IMR-90 (cell line): ENCODE data around the gene HNRNPAB. TPM values are rescaled to one million over a fixed set of nuclear protein-coding genes. Genes with fewer than 3 reads are reported as not detected.

Source experiments
- ATAC-seq: fragments of 200-7000 bp; cut with Tn5 transposase; 2 replicates; pipeline ENCODE4 v1.9.1; 2020; ENCODE audit warnings: low read depth, mild to moderate bottlenecking, moderate library complexity
- BruUV-seq: library from RNA; stranded (reverse); fragments of 400-500 nt; replicated peaks from 2 replicates; lab custom pipeline; 2021; lab: Mats Ljungman, UMichigan
- CTCF ChIA-PET: fragments of 300-600 bp; formaldehyde crosslinking; extraction: SDS; loops from one replicate; lab custom pipeline; 2021; ENCODE audit warnings: antibody characterized with exemption; lab: Yijun Ruan, JAX
- POLR2A ChIA-PET: fragments of 300-600 bp; sonication (Branson Sonifier 250); formaldehyde crosslinking; loops from one replicate; lab custom pipeline; 2022; ENCODE audit warnings: antibody characterized with exemption; ENCODE audit not compliant: unreplicated experiment; lab: Charles Lee
- DNase-seq: peaks from one replicate; pipeline ENCODE4 v3.0.0; 2013
- H2AFZ ChIP-seq: replicated peaks from 2 replicates; pipeline ENCODE3; 2013; ENCODE audit warnings: low read length, mild to moderate bottlenecking; ENCODE audit not compliant: poor library complexity
- H2AK5ac ChIP-seq: 2 replicates; pipeline ENCODE4 v1.6.1; 2013; ENCODE audit warnings: low read depth, low read length, inconsistent platforms
- H2AK9ac ChIP-seq: replicated peaks from 2 replicates; pipeline ENCODE3; 2013; ENCODE audit warnings: mild to moderate bottlenecking, low read depth, low read length, moderate library complexity; ENCODE audit not compliant: poor library complexity
- H2BK120ac ChIP-seq: 2 replicates; pipeline ENCODE4 v1.6.1; 2013; ENCODE audit warnings: low read depth, low read length, inconsistent platforms
- H2BK15ac ChIP-seq: 3 replicates; pipeline ENCODE4 v1.6.1; 2013; ENCODE audit warnings: low read depth, low read length, inconsistent platforms
- H2BK20ac ChIP-seq: 2 replicates; pipeline ENCODE4 v1.6.1; 2013; ENCODE audit warnings: low read depth, mild to moderate bottlenecking, inconsistent platforms, low read length, moderate library complexity
- H2BK5ac ChIP-seq: 2 replicates; pipeline ENCODE4 v1.6.1; 2013; ENCODE audit warnings: mild to moderate bottlenecking, low read depth, low read length, inconsistent platforms; ENCODE audit not compliant: poor library complexity, severe bottlenecking
- H3K14ac ChIP-seq: replicated peaks from 2 replicates; pipeline ENCODE4 v1.6.1; 2013; ENCODE audit warnings: low read depth, low read length, inconsistent platforms
- H3K18ac ChIP-seq: 2 replicates; pipeline ENCODE4 v1.6.1; 2013; ENCODE audit warnings: low read depth, low read length, control low read depth
- H3K23ac ChIP-seq: 2 replicates; pipeline ENCODE4 v1.6.1; 2013; ENCODE audit warnings: low read depth, low read length, inconsistent platforms
- H3K27ac ChIP-seq: 2 replicates; pipeline ENCODE4 v1.5.1; 2013; ENCODE audit warnings: mild to moderate bottlenecking, control low read depth, low read length; ENCODE audit not compliant: insufficient read depth
- H3K27me3 ChIP-seq: 2 replicates; pipeline ENCODE4 v1.6.1; 2013; ENCODE audit warnings: low read length; ENCODE audit not compliant: control insufficient read depth, insufficient read depth
- H3K36me3 ChIP-seq: 2 replicates; pipeline ENCODE4 v1.6.1; 2013; ENCODE audit warnings: low read length, mixed read lengths; ENCODE audit not compliant: control insufficient read depth, insufficient read depth
- H3K4ac ChIP-seq: 2 replicates; pipeline ENCODE4 v1.6.1; 2013; ENCODE audit warnings: low read depth, low read length, inconsistent platforms
- H3K4me1 ChIP-seq: 2 replicates; pipeline ENCODE4 v1.6.1; 2013; ENCODE audit warnings: low read length, mixed read lengths; ENCODE audit not compliant: control insufficient read depth, insufficient read depth
- H3K4me2 ChIP-seq: 2 replicates; pipeline ENCODE4 v1.6.1; 2013; ENCODE audit warnings: low read depth, mild to moderate bottlenecking, control low read depth, low read length, moderate library complexity
- H3K4me3 ChIP-seq: 2 replicates; pipeline ENCODE4 v1.5.1; 2013; ENCODE audit warnings: low read depth, mild to moderate bottlenecking, control low read depth, low read length, moderate library complexity; ENCODE audit not compliant: insufficient read depth
- H3K56ac ChIP-seq: 2 replicates; pipeline ENCODE4 v1.6.1; 2013; ENCODE audit warnings: low read length, inconsistent platforms; ENCODE audit not compliant: insufficient read depth; ENCODE audit errors: extremely low read depth
- H3K79me1 ChIP-seq, 2 experiments: 2 replicates each; pipeline ENCODE4 v1.6.1; 2013; ENCODE audit warnings: low read length in 2 of 2, inconsistent platforms in 1 of 2, low read depth in 1 of 2
- H3K9ac ChIP-seq: 2 replicates; pipeline ENCODE4 v1.6.1; 2013; ENCODE audit warnings: low read depth, low read length, control low read depth
- H3K9me1 ChIP-seq: 2 replicates; pipeline ENCODE4 v1.6.1; 2013; ENCODE audit warnings: low read length, inconsistent platforms; ENCODE audit not compliant: insufficient read depth
- H3K9me3 ChIP-seq: 2 replicates; pipeline ENCODE4 v1.6.1; 2013; ENCODE audit warnings: low read length; ENCODE audit not compliant: control insufficient read depth, insufficient read depth
- H4K20me1 ChIP-seq: 2 replicates; pipeline ENCODE4 v1.6.1; 2013; ENCODE audit warnings: low read length, inconsistent platforms; ENCODE audit not compliant: insufficient read depth
- H4K5ac ChIP-seq: 2 replicates; pipeline ENCODE4 v1.6.1; 2013; ENCODE audit warnings: mild to moderate bottlenecking, low read depth, low read length, control low read depth
- H4K8ac ChIP-seq, 2 experiments: 2 replicates each; pipeline ENCODE4 v1.6.1; 2013; ENCODE audit warnings: low read depth in 2 of 2, low read length in 2 of 2, control low read depth in 1 of 2, inconsistent platforms in 1 of 2
- H4K91ac ChIP-seq: 2 replicates; pipeline ENCODE4 v1.6.1; 2013; ENCODE audit warnings: low read depth, low read length, inconsistent platforms; ENCODE audit not compliant: insufficient read depth
- BHLHE40 ChIP-seq: fragments of 150-350 bp; IDR thresholded peaks from 2 replicates; pipeline ENCODE4 v1.6.1; 2016; ENCODE audit warnings: mild to moderate bottlenecking, low read depth, low read length
- CEBPB ChIP-seq: IDR thresholded peaks from 2 replicates; pipeline ENCODE4 v1.6.1; 2012; ENCODE audit warnings: low read depth, low read length, improper control_type of control experiment
- CHD1 ChIP-seq: IDR thresholded peaks from 2 replicates; pipeline ENCODE4 v1.6.1; 2012; ENCODE audit warnings: low read depth, low read length, improper control_type of control experiment
- FOS ChIP-seq: fragments of 150-350 bp; IDR thresholded peaks from 2 replicates; pipeline ENCODE4 v1.6.1; 2016; ENCODE audit warnings: low read depth, low read length
- MAFK ChIP-seq: IDR thresholded peaks from 2 replicates; pipeline ENCODE4 v1.6.1; 2012; ENCODE audit warnings: low read depth, low read length, improper control_type of control experiment
- MAZ ChIP-seq: IDR thresholded peaks from 2 replicates; pipeline ENCODE4 v1.6.1; 2012; ENCODE audit warnings: low read depth, mild to moderate bottlenecking, low read length, improper control_type of control experiment, moderate library complexity, borderline replicate concordance
- MXI1 ChIP-seq: IDR thresholded peaks from 2 replicates; pipeline ENCODE4 v1.6.1; 2012; ENCODE audit warnings: low read depth, mild to moderate bottlenecking, low read length, moderate library complexity, borderline replicate concordance
- NFE2L2 ChIP-seq: fragments of 150-350 bp; IDR thresholded peaks from 2 replicates; pipeline ENCODE4 v1.6.1; 2016; ENCODE audit warnings: low read depth, mild to moderate bottlenecking, low read length
- POLR2A ChIP-seq: IDR thresholded peaks from 2 replicates; pipeline ENCODE4 v1.6.1; 2012; ENCODE audit warnings: mild to moderate bottlenecking, low read depth, low read length
- RAD21 ChIP-seq: IDR thresholded peaks from 2 replicates; pipeline ENCODE4 v1.6.1; 2012; ENCODE audit warnings: low read length, improper control_type of control experiment
- RCOR1 ChIP-seq: IDR thresholded peaks from 2 replicates; pipeline ENCODE4 v1.6.1; 2012; ENCODE audit warnings: mild to moderate bottlenecking, low read length, improper control_type of control experiment; ENCODE audit not compliant: insufficient replicate concordance
- RFX5 ChIP-seq: IDR thresholded peaks from 2 replicates; pipeline ENCODE4 v1.8.0; 2012; ENCODE audit warnings: low read depth, mild to moderate bottlenecking, low read length, moderate library complexity
- SMC3 ChIP-seq: fragments of 150-350 bp; IDR thresholded peaks from 2 replicates; pipeline ENCODE4 v1.6.1; 2016; ENCODE audit warnings: low read depth, mild to moderate bottlenecking, antibody characterized with exemption, low read length, moderate library complexity
- WGBS, 2 experiments: methylation state at CpG; one replicate each; pipeline versions ENCODE4 v1.1.5 to v1.1.7; 2013; ENCODE audit warnings: missing lambda C conversion rate in 2 of 2; ENCODE audit not compliant: insufficient read length in 1 of 2; ENCODE audit errors: extremely low coverage in 2 of 2; 5-methylcytosine and 5-hydroxymethylcytosine counted together
- dilution Hi-C: fragments of 300-500 bp; cut with HindIII; formaldehyde crosslinking; loops from one replicate; pipeline ENCODE4 v1.14.3; 2018; ENCODE audit warnings: low sequenced_read_pairs; ENCODE audit not compliant: unreplicated experiment
- in situ Hi-C: fragments of 300-500 bp; cut with MboI; formaldehyde crosslinking; loops from 3 replicates; pipeline ENCODE4 v1.14.3; 2019; ENCODE audit warnings: low sequenced_read_pairs, inconsistent platforms, mixed read lengths
- intact Hi-C: fragments of 100-400 bp; cut with micrococcal nuclease; formaldehyde crosslinking; loops from 2 replicates; pipeline ENCODE4 v1.10.0; 2022
- polyA plus RNA-seq, 3 experiments: library from polyadenylated mRNA; depleted of rRNA; stranded (reverse); fragments of >200 nt; gene quantifications; 2 replicates each; pipeline ENCODE4 v1.2.3, GENCODE V29; 2012; ENCODE audit warnings: low replicate concordance in 1 of 3
- total RNA-seq: library from RNA; depleted of rRNA; stranded (reverse); fragments of >200 nt; gene quantifications from 2 replicates; pipeline ENCODE4 v1.2.3, GENCODE V29; 2012
- TF ChIP-seq, protein P1 (sequence below): fragments of 150-350 bp; IDR thresholded peaks from 2 replicates; pipeline ENCODE4 v1.6.1; 2016; ENCODE audit warnings: low read depth, mild to moderate bottlenecking, low read length, moderate library complexity, borderline replicate concordance
- TF ChIP-seq, protein P2 (sequence below): fragments of 150-350 bp; IDR thresholded peaks from 2 replicates; pipeline ENCODE4 v1.6.1; 2017; ENCODE audit warnings: mild to moderate bottlenecking, antibody characterized with exemption, low read length, low read depth
- TF ChIP-seq, protein P3 (sequence below): conservative IDR thresholded peaks from 2 replicates; pipeline ENCODE4 v1.5.1; 2012; ENCODE audit warnings: mild to moderate bottlenecking, low read depth, low read length, improper control_type of control experiment

HNRNPAB gene
- total and polyA plus RNA-seq, 2 of the 4 experiments (the other 2 are of a cell fraction): 32.1 to 128 TPM

DNA sequence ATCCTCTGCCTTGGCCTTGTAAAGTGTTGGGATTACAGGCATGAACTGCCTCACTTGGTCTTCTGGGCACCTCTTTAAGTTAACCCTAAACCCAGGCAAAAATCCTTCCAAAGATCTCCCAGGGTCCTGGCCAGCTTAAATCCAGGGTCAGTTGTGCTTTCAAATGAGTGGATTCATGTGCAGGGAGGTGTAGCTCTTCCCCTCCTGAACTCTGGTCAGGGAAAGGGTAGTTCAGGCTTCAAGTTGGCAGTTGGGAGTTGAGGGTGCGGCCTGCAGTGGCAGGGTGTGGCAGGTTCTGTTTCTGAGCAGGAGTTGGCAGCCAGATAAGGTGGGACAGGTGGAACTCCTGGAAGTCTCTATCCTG, 3.6 kb downstream of the HNRNPAB start:
- dilution Hi-C loops (no loop called here), intact Hi-C loops (no loop called here), in situ Hi-C loops (no loop called here)
- H2BK15ac ChIP-seq: no peak overlapping the region
- no CpG with 5 or more reads among the region's 1 CpG for WGBS, 2 experiments
- H3K4me1 ChIP-seq: peaks cover 7% of the 10 kb centered on the region
- peaks cover 25 to 72% of the 10 kb centered on the region in 2 experiments for H3K79me1 ChIP-seq
- no peak overlapping the region for H2BK5ac ChIP-seq
- H4K91ac ChIP-seq: no peak overlapping the region
- H2AK9ac ChIP-seq: no peak overlapping the region
- no peak overlapping the region for H4K5ac ChIP-seq
- H3K23ac ChIP-seq: peak overlapping the region; percentile 49; the same call in 1 of the 2 replicates
- no peak overlapping the region for H3K27ac ChIP-seq
- no peak overlapping the region for H3K9ac ChIP-seq
- H2AK5ac ChIP-seq: no peak overlapping the region
- no peak overlapping the region for H4K8ac ChIP-seq
- H3K4ac ChIP-seq: no peak overlapping the region
- no TSS peak for BruUV-seq
- no peak overlapping the region for H2AFZ ChIP-seq
- peaks cover 62% of the 10 kb centered on the region for H3K36me3 ChIP-seq
- peaks cover 24% of the 10 kb centered on the region for H3K9me1 ChIP-seq
- H3K14ac ChIP-seq: no peak overlapping the region
- ChIA-PET CTCF (no interaction called here), POLR2A (no interaction called here)
- H3K27me3 ChIP-seq: no peaks in the 10 kb centered on the region
- H3K4me3 ChIP-seq: no peak overlapping the region
- no peak overlapping the region for H3K18ac ChIP-seq
- TF ChIP-seq POLR2A (no peak), CHD1 (no peak), MAFK (no peak), SMC3 (no peak), RFX5 (no peak), MAZ (no peak), FOS (no peak), MXI1 (no peak), BHLHE40 (no peak), CEBPB (no peak), RCOR1 (no peak), RAD21 (no peak), NFE2L2 (no peak)
- TF ChIP-seq, protein P1, sequence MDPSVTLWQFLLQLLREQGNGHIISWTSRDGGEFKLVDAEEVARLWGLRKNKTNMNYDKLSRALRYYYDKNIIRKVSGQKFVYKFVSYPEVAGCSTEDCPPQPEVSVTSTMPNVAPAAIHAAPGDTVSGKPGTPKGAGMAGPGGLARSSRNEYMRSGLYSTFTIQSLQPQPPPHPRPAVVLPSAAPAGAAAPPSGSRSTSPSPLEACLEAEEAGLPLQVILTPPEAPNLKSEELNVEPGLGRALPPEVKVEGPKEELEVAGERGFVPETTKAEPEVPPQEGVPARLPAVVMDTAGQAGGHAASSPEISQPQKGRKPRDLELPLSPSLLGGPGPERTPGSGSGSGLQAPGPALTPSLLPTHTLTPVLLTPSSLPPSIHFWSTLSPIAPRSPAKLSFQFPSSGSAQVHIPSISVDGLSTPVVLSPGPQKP: no peak
- TF ChIP-seq, protein P2, sequence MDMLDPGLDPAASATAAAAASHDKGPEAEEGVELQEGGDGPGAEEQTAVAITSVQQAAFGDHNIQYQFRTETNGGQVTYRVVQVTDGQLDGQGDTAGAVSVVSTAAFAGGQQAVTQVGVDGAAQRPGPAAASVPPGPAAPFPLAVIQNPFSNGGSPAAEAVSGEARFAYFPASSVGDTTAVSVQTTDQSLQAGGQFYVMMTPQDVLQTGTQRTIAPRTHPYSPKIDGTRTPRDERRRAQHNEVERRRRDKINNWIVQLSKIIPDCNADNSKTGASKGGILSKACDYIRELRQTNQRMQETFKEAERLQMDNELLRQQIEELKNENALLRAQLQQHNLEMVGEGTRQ: no peak
- TF ChIP-seq, protein P3, sequence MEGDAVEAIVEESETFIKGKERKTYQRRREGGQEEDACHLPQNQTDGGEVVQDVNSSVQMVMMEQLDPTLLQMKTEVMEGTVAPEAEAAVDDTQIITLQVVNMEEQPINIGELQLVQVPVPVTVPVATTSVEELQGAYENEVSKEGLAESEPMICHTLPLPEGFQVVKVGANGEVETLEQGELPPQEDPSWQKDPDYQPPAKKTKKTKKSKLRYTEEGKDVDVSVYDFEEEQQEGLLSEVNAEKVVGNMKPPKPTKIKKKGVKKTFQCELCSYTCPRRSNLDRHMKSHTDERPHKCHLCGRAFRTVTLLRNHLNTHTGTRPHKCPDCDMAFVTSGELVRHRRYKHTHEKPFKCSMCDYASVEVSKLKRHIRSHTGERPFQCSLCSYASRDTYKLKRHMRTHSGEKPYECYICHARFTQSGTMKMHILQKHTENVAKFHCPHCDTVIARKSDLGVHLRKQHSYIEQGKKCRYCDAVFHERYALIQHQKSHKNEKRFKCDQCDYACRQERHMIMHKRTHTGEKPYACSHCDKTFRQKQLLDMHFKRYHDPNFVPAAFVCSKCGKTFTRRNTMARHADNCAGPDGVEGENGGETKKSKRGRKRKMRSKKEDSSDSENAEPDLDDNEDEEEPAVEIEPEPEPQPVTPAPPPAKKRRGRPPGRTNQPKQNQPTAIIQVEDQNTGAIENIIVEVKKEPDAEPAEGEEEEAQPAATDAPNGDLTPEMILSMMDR: no peak
- no peak overlapping the region for H3K56ac ChIP-seq
- no peak for DNase-seq
- ATAC-seq: no peak
- H2BK20ac ChIP-seq: no peak overlapping the region
- H2BK120ac ChIP-seq: no peak overlapping the region
- H3K9me3 ChIP-seq: no peaks in the 10 kb centered on the region
- no peak overlapping the region for H3K4me2 ChIP-seq
- peaks cover 69% of the 10 kb centered on the region for H4K20me1 ChIP-seq
